ENCODE results near the gene CUX1.

Gene CUX1

DNA sequence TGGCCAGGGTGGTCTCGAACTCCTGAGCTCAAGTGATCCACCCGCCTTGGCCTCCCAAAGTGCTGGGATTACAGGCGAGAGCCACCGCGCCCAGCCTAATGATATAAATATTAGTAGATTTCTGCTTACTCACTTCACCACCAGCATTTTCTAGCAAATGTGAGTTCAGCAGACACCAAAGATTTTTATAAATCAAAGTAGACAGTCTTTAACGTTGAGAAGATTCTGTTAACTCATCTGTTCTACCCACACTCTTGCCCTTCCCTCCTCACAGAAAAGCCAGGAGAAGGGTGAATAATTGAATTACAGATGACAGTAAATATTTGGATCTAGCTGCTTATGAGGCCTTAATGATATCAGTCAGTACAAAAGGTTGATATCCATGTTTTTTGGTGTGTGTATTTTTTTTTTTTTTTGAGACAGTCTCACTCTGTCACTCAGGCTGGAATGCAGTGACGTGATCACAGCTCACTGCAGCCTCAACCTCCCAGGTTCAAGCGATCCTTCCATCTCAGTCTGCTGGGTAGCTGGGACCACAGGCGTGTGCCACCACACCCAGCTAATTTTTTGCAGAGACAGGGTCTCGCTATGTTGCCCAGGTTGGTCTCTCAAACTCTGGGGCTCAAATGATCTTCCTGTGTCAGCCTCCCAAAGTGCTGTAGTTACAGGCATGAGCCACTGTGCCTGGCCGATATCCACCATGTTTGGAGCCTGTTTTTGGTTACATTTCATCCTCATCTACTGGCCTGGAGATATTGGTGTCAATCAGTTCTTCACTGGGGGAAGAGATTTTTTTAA is 120.5 kb downstream of the CUX1 start:
- Histone ChIP-seq H3K27me3 (ENCODE audit: low read depth, low read length) (no peaks in the 10 kb centered on the region), H3K4me1 (ENCODE audit: control insufficient read depth in 1 of 2, insufficient read depth in 2 of 2, low read length in 2 of 2) (peaks cover 23 to 46% of the 10 kb centered on the region in 2 donors), H3K9me3 (ENCODE audit: control insufficient read depth in 1 of 2, low read length in 2 of 2) (no peaks in the 10 kb centered on the region), H3K27ac (ENCODE audit: low read length) (no peak overlapping the region), H3K36me3 (ENCODE audit: control insufficient read depth in 1 of 2, insufficient read depth in 2 of 2, low read length in 2 of 2) (no peaks in the 10 kb centered on the region), H3K4me3 (ENCODE audit: low read depth in 1 of 2, low read length in 2 of 2) (no peak overlapping the region)

DNA sequence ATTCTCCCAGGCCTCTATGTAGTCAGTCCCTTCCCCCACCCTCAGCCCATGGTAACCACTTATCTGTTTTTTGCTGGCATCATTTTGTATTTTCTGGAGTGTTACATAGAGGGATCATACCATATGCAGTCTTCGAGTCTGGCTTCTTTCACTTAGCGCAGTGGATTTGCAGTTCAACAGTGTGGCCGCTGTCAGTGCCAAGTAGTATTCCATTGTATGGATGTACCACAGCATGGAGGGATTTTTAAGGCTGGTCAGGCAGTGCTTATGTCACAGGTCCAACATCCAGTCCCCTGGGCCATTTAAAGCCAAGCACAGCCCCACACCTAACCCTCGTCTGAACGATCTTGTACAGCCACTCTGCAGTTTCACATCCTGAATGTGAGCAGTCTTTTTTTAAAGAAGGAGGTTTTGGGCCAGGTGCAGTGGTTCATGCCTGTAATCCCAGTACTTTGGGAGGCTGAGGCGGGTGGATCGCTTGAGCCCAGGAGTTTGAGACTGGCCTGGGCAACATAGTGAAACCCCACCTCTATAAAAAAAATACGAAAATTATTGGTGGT is 121.8 kb downstream of the CUX1 start:
- H3K36me3 ChIP-seq (ENCODE audit: control insufficient read depth in 1 of 2, insufficient read depth in 2 of 2, low read length in 2 of 2), result no peaks in the 10 kb centered on the region
- peaks cover 18 to 50% of the 10 kb centered on the region in 2 donors for H3K4me1 ChIP-seq (ENCODE audit: control insufficient read depth in 1 of 2, insufficient read depth in 2 of 2, low read length in 2 of 2)

GRCh38 chr7:101940151-101940550 is 122.7 kb downstream of the CUX1 start:
- Histone ChIP-seq H3K36me3 (ENCODE audit: control insufficient read depth in 1 of 2, insufficient read depth in 2 of 2, low read length in 2 of 2) (no peaks in the 10 kb centered on the region), H3K27me3 (ENCODE audit: low read depth, low read length) (no peaks in the 10 kb centered on the region), H3K9me3 (ENCODE audit: control insufficient read depth in 1 of 2, low read length in 2 of 2) (no peaks in the 10 kb centered on the region), H3K27ac (ENCODE audit: low read length) (no peak overlapping the region), H3K4me1 (ENCODE audit: control insufficient read depth in 1 of 2, insufficient read depth in 2 of 2, low read length in 2 of 2) (peaks cover 18 to 59% of the 10 kb centered on the region in 2 donors), H3K4me3 (ENCODE audit: low read depth in 1 of 2, low read length in 2 of 2) (no peak overlapping the region)

More for the DNA sequence above, 121.8 kb downstream of the CUX1 start:
- Histone ChIP-seq H3K27ac (ENCODE audit: low read length) (no peak overlapping the region), H3K9me3 (ENCODE audit: control insufficient read depth in 1 of 2, low read length in 2 of 2) (no peaks in the 10 kb centered on the region), H3K4me3 (ENCODE audit: low read depth in 1 of 2, low read length in 2 of 2) (no peak overlapping the region), H3K27me3 (ENCODE audit: low read depth, low read length) (no peaks in the 10 kb centered on the region)

GRCh38 chr7:101940830-101941229 is 123.4 kb downstream of the CUX1 start:
- Histone ChIP-seq H3K36me3 (ENCODE audit: control insufficient read depth in 1 of 2, insufficient read depth in 2 of 2, low read length in 2 of 2) (no peaks in the 10 kb centered on the region), H3K9me3 (ENCODE audit: control insufficient read depth in 1 of 2, low read length in 2 of 2) (no peaks in the 10 kb centered on the region), H3K27ac (ENCODE audit: low read length) (peak overlapping the region; percentile 17), H3K4me1 (ENCODE audit: control insufficient read depth in 1 of 2, insufficient read depth in 2 of 2, low read length in 2 of 2) (peaks cover 18 to 58% of the 10 kb centered on the region in 2 donors), H3K4me3 (ENCODE audit: low read depth in 1 of 2, low read length in 2 of 2) (peak overlapping the region in 1 of 2 donors; percentile 26), H3K27me3 (ENCODE audit: low read depth, low read length) (no peaks in the 10 kb centered on the region)

DNA sequence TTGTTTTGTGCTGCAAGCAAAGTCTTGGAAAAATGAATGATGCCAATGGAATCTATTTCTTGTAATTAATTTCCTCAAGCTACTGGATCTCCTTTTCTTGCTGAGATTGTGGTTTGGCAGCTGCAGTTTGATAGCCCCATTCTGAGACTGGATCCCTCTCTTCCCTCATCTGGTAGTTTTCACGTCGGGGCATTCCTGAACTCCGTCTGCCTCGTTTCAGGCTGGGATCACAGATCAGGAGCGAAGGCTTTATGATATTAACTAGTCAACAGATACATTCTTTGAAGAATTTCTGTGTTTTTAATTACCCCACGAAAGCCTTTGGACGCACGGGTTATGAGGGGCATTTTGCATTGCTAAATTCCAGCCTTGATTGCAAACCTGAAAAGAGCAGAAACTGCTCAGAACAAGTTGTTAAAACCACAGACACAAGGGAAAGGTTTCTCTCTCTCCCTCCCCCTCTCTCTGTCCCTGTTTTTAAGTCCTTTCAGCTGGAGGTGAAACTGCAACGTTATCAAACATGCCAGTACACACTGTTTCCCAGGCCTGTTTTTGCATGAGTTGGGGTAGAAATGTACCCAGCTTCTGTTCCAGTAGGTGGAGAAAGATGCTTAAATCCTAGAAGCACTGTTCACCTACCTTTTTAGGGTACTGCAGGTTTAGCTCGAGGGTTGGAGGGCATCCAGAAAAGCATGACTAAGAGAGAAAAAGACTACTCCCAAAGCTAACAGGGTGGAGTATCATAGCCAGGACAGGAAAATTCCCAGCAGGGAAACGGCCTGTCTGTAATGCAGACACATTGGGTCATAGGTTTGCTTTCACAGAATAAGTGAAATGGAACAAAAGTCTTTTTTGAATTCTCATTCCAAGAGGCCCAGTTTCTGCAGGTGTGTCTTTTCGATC is 124.3 kb downstream of the CUX1 start:
- Histone ChIP-seq H3K36me3 (ENCODE audit: control insufficient read depth in 1 of 2, insufficient read depth in 2 of 2, low read length in 2 of 2) (no peaks in the 10 kb centered on the region), H3K27ac (ENCODE audit: low read length) (peak overlapping the region; percentile 17), H3K4me3 (ENCODE audit: low read depth in 1 of 2, low read length in 2 of 2) (peak overlapping the region in 1 of 2 donors; percentile 26), H3K27me3 (ENCODE audit: low read depth, low read length) (no peaks in the 10 kb centered on the region), H3K4me1 (ENCODE audit: control insufficient read depth in 1 of 2, insufficient read depth in 2 of 2, low read length in 2 of 2) (peaks cover 16 to 55% of the 10 kb centered on the region in 2 donors), H3K9me3 (ENCODE audit: control insufficient read depth in 1 of 2, low read length in 2 of 2) (no peaks in the 10 kb centered on the region)

DNA sequence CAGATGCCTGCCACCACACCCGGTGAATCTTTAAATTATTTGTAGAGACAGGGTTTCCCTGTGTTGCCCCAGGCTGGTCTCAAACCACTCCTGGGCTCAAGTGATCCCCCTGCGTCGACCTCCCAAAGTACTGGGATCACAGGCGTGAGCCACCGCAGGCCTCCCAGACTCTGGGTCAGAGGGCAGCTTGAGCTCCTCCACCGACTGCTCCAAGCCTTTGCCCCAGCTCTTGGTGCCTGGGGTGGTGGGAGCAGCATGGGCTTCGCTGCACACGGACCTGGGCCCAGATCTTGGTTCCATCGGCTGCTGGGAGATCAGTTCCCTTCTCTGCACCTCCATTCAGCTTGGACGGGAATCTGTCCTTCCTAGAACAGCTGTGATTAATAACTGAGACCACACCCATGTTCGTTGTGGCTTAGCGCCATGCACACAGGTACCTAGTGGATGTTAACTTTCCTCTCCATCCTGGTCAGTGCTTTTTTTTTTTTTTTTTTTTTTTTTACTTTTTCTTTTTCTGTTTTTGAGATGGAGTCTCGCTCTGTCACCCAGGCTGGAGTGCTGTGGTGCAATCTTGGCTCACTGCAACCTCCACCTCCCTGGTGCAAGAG is 125.3 kb downstream of the CUX1 start:
- no peaks in the 10 kb centered on the region for H3K36me3 ChIP-seq (ENCODE audit: control insufficient read depth in 1 of 2, insufficient read depth in 2 of 2, low read length in 2 of 2)
- no peak overlapping the region for H3K4me3 ChIP-seq (ENCODE audit: low read depth in 1 of 2, low read length in 2 of 2)
- peaks cover 12 to 57% of the 10 kb centered on the region in 2 donors for H3K4me1 ChIP-seq (ENCODE audit: control insufficient read depth in 1 of 2, insufficient read depth in 2 of 2, low read length in 2 of 2)
- peak overlapping the region; percentile 14 for H3K27ac ChIP-seq (ENCODE audit: low read length)
- no peaks in the 10 kb centered on the region for H3K9me3 ChIP-seq (ENCODE audit: control insufficient read depth in 1 of 2, low read length in 2 of 2)
- H3K27me3 ChIP-seq (ENCODE audit: low read depth, low read length), result no peaks in the 10 kb centered on the region

DNA sequence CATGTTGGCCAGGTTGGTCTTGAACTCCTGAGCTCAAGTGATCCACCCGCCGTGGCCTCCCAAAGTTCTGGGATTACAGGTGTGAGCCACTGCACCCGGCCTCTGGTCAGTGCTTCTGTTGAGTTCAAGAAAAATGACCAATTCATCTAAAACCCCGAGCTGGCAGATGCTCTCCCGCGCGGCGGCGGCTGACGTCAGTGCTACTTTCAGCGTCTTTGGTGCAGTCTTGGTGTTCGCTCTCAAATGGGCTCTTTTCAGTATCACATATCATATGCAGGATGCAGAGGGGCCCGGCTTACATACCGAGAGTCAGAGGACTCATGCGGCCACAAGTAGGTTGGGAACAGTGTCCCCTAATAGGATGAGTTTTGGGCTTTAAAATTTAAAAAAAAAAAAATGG is 125.9 kb downstream of the CUX1 start:
- peaks cover 18 to 61% of the 10 kb centered on the region in 2 donors for H3K4me1 ChIP-seq (ENCODE audit: control insufficient read depth in 1 of 2, insufficient read depth in 2 of 2, low read length in 2 of 2)
- no peaks in the 10 kb centered on the region for H3K9me3 ChIP-seq (ENCODE audit: control insufficient read depth in 1 of 2, low read length in 2 of 2)
- no peak overlapping the region for H3K4me3 ChIP-seq (ENCODE audit: low read depth in 1 of 2, low read length in 2 of 2)
- H3K27ac ChIP-seq (ENCODE audit: low read length), result no peak overlapping the region
- H3K36me3 ChIP-seq (ENCODE audit: control insufficient read depth in 1 of 2, insufficient read depth in 2 of 2, low read length in 2 of 2), result no peaks in the 10 kb centered on the region
- no peaks in the 10 kb centered on the region for H3K27me3 ChIP-seq (ENCODE audit: low read depth, low read length)

GRCh38 chr7:101943889-101944600 is 126.6 kb downstream of the CUX1 start:
- peaks cover 18 to 63% of the 10 kb centered on the region in 2 donors for H3K4me1 ChIP-seq (ENCODE audit: control insufficient read depth in 1 of 2, insufficient read depth in 2 of 2, low read length in 2 of 2)
- no peaks in the 10 kb centered on the region for H3K27me3 ChIP-seq (ENCODE audit: low read depth, low read length)
- H3K9me3 ChIP-seq (ENCODE audit: control insufficient read depth in 1 of 2, low read length in 2 of 2), result no peaks in the 10 kb centered on the region
- no peak overlapping the region for H3K4me3 ChIP-seq (ENCODE audit: low read depth in 1 of 2, low read length in 2 of 2)
- H3K36me3 ChIP-seq (ENCODE audit: control insufficient read depth in 1 of 2, insufficient read depth in 2 of 2, low read length in 2 of 2), result no peaks in the 10 kb centered on the region
- H3K27ac ChIP-seq (ENCODE audit: low read length), result no peak overlapping the region

GRCh38 chr7:101944611-101945010 is 127.2 kb downstream of the CUX1 start:
- Histone ChIP-seq H3K4me3 (ENCODE audit: low read depth in 1 of 2, low read length in 2 of 2) (no peak overlapping the region), H3K9me3 (ENCODE audit: control insufficient read depth in 1 of 2, low read length in 2 of 2) (no peaks in the 10 kb centered on the region), H3K27ac (ENCODE audit: low read length) (no peak overlapping the region), H3K36me3 (ENCODE audit: control insufficient read depth in 1 of 2, insufficient read depth in 2 of 2, low read length in 2 of 2) (no peaks in the 10 kb centered on the region), H3K4me1 (ENCODE audit: control insufficient read depth in 1 of 2, insufficient read depth in 2 of 2, low read length in 2 of 2) (peaks cover 18 to 63% of the 10 kb centered on the region in 2 donors), H3K27me3 (ENCODE audit: low read depth, low read length) (no peaks in the 10 kb centered on the region)

DNA sequence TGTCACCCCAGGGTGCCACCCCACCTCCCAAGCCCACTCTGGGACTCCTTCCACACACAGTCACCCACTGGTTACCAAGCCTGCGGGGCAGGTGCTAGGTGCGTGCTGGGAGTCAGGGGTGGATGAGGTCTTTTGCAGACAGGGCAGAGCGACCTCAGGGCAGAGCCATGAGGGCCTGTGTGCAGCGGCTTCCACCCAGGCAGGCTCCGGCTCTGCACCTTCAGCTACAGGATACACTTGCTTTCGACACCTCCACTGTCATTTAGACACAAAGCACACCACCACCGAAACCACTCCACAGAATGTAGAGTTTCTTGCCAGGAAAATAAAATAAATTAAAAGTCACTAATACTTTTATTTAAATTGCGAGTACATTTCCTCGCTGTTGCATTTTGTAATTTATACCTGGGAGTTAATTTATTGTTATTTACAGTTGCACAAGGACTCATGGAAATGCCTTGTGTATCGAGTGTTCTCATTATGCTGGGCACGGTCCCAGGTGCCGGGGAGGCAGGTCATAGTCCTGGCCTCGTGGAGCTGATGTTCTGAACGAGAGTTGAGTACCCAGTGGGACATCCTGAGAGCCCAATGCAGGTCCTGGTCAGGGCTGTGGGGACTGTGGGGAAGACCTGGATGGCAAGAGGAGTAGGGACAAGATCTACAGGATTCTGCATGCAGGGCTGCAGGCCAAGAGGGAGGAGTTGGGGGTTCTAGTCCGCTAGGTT is 127.8 kb downstream of the CUX1 start:
- Histone ChIP-seq H3K4me3 (ENCODE audit: low read depth in 1 of 2, low read length in 2 of 2) (no peak overlapping the region), H3K36me3 (ENCODE audit: control insufficient read depth in 1 of 2, insufficient read depth in 2 of 2, low read length in 2 of 2) (no peaks in the 10 kb centered on the region), H3K4me1 (ENCODE audit: control insufficient read depth in 1 of 2, insufficient read depth in 2 of 2, low read length in 2 of 2) (peaks cover 18 to 63% of the 10 kb centered on the region in 2 donors), H3K27me3 (ENCODE audit: low read depth, low read length) (no peaks in the 10 kb centered on the region), H3K9me3 (ENCODE audit: control insufficient read depth in 1 of 2, low read length in 2 of 2) (no peaks in the 10 kb centered on the region), H3K27ac (ENCODE audit: low read length) (no peak overlapping the region)

Measured in muscle layer of duodenum (tissue), 2 donors.